Mesenchymal stem cell (in vitro differentiated cells and primary cell): ENCODE data around the gene MTPN.

ENCODE experiments used
- DNase-seq: peaks from one replicate; pipeline ENCODE4 v3.0.0-alpha.2; 2013
- H2AFZ ChIP-seq: one replicate; pipeline ENCODE4 v1.6.1; 2013; ENCODE audit warnings: low read depth, mild to moderate bottlenecking, control low read depth, inconsistent platforms, low read length, moderate library complexity
- H2AK5ac ChIP-seq: 2 replicates; pipeline ENCODE4 v1.6.1; 2013; ENCODE audit warnings: low read length, moderate library complexity, mild to moderate bottlenecking, inconsistent platforms; ENCODE audit not compliant: severe bottlenecking
- H2BK120ac ChIP-seq: one replicate; pipeline ENCODE4 v1.6.1; 2013; ENCODE audit warnings: low read depth, mild to moderate bottlenecking, inconsistent platforms, low read length, moderate library complexity
- H2BK12ac ChIP-seq, 2 experiments: one replicate each; pipeline ENCODE4 v1.6.1; 2013; ENCODE audit warnings: inconsistent platforms in 2 of 2, low read length in 2 of 2, mild to moderate bottlenecking in 2 of 2, moderate library complexity in 2 of 2, control low read depth in 1 of 2
- H2BK15ac ChIP-seq: one replicate; pipeline ENCODE4 v1.6.1; 2013; ENCODE audit warnings: mild to moderate bottlenecking, low read depth, inconsistent platforms; ENCODE audit not compliant: poor library complexity, severe bottlenecking
- H2BK5ac ChIP-seq: 2 replicates; pipeline ENCODE4 v1.6.1; 2013; ENCODE audit warnings: low read depth, mild to moderate bottlenecking, low read length, control low read depth, inconsistent platforms; ENCODE audit not compliant: poor library complexity, severe bottlenecking
- H3K14ac ChIP-seq, 2 experiments: one replicate each; pipeline ENCODE4 v1.6.1; 2013; ENCODE audit warnings: inconsistent platforms in 2 of 2, low read length in 2 of 2, control low read depth in 1 of 2, mild to moderate bottlenecking in 1 of 2, moderate library complexity in 1 of 2
- H3K18ac ChIP-seq, 2 experiments: one replicate each; pipeline ENCODE4 v1.6.1; 2013; ENCODE audit warnings: inconsistent platforms in 2 of 2, low read length in 2 of 2, control low read depth in 1 of 2, low read depth in 1 of 2, mild to moderate bottlenecking in 1 of 2
- H3K23ac ChIP-seq, 2 experiments: one replicate each; pipeline ENCODE4 v1.6.1; 2013; ENCODE audit warnings: inconsistent platforms in 2 of 2, low read length in 2 of 2, mild to moderate bottlenecking in 2 of 2, moderate library complexity in 2 of 2, control low read depth in 1 of 2
- H3K27ac ChIP-seq: 2 replicates; pipeline ENCODE4 v1.5.1; 2013; ENCODE audit warnings: mild to moderate bottlenecking, moderate library complexity, low read length, control low read depth, inconsistent platforms; ENCODE audit not compliant: poor library complexity, severe bottlenecking
- H3K27me3 ChIP-seq, 2 experiments: 2 replicates each; pipeline versions ENCODE4 v1.6.1 to v1.7.0; 2013; ENCODE audit warnings: low read length in 2 of 2, mild to moderate bottlenecking in 2 of 2, moderate library complexity in 2 of 2, control low read depth in 1 of 2, inconsistent platforms in 1 of 2; ENCODE audit not compliant: control insufficient read depth in 1 of 2, insufficient read depth in 1 of 2
- H3K36me3 ChIP-seq, 2 experiments: 2 replicates each; pipeline versions ENCODE4 v1.6.1 to v1.7.0; 2013; ENCODE audit warnings: low read length in 2 of 2, control low read depth in 1 of 2, inconsistent platforms in 1 of 2, low read depth in 1 of 2, mild to moderate bottlenecking in 1 of 2; ENCODE audit not compliant: insufficient read depth in 2 of 2, control insufficient read depth in 1 of 2
- H3K4ac ChIP-seq, 2 experiments: one replicate each; pipeline ENCODE4 v1.6.1; 2013; ENCODE audit warnings: inconsistent platforms in 2 of 2, low read length in 2 of 2, mild to moderate bottlenecking in 2 of 2, moderate library complexity in 2 of 2, control low read depth in 1 of 2, low read depth in 1 of 2
- H3K4me1 ChIP-seq: 2 replicates; pipeline ENCODE4 v1.6.1; 2013; ENCODE audit warnings: low read depth, low read length, control low read depth; ENCODE audit not compliant: control insufficient read depth, insufficient read depth
- H3K4me2 ChIP-seq: 2 replicates; pipeline ENCODE4 v1.6.1; 2013; ENCODE audit warnings: low read length, mild to moderate bottlenecking, inconsistent platforms; ENCODE audit not compliant: poor library complexity, severe bottlenecking
- H3K4me3 ChIP-seq, 2 experiments: 2 replicates each; pipeline versions ENCODE4 v1.5.1 to v1.7.0; 2013; ENCODE audit warnings: low read length in 2 of 2, mild to moderate bottlenecking in 2 of 2, control low read depth in 1 of 2, low read depth in 1 of 2; ENCODE audit not compliant: insufficient read depth in 1 of 2
- H3K79me1 ChIP-seq: replicated peaks from 2 replicates; pipeline ENCODE4 v1.6.1; 2013; ENCODE audit warnings: mild to moderate bottlenecking, control low read depth, low read length, inconsistent platforms; ENCODE audit not compliant: poor library complexity, severe bottlenecking
- H3K9ac ChIP-seq: 2 replicates; pipeline ENCODE4 v1.7.0; 2013; ENCODE audit warnings: mild to moderate bottlenecking, low read length, moderate library complexity
- H3K9me3 ChIP-seq: 2 replicates; pipeline ENCODE4 v1.7.0; 2013; ENCODE audit warnings: mild to moderate bottlenecking, low read length; ENCODE audit not compliant: control insufficient read depth
- H4K8ac ChIP-seq: one replicate; pipeline ENCODE4 v1.6.1; 2013; ENCODE audit warnings: inconsistent platforms, mild to moderate bottlenecking, low read length, moderate library complexity
- H4K91ac ChIP-seq: one replicate; pipeline ENCODE4 v1.6.1; 2013; ENCODE audit warnings: mild to moderate bottlenecking, low read length, inconsistent platforms
- WGBS: methylation state at CpG from one replicate; pipeline ENCODE4 v1.1.7; 2013; ENCODE audit warnings: mixed read lengths; 5-methylcytosine and 5-hydroxymethylcytosine counted together

The MTPN gene

GRCh38 chr7:135979471-135980011 is 2.4 kb upstream of the MTPN start:
- H4K8ac ChIP-seq = no peak overlapping the region
- H3K79me1 ChIP-seq = no peaks in the 10 kb centered on the region
- H3K23ac ChIP-seq = no peak overlapping the region
- H3K4ac ChIP-seq = no peak overlapping the region
- no peaks in the 10 kb centered on the region for H3K9me3 ChIP-seq
- peak overlapping the region in 1 of 2 experiments; percentile 73 for H3K4me3 ChIP-seq
- H2BK15ac ChIP-seq = no peak overlapping the region
- H2BK120ac ChIP-seq = no peak overlapping the region
- no peak for DNase-seq
- H3K14ac ChIP-seq = no peak overlapping the region
- peaks cover 0 to 4% of the 10 kb centered on the region in 2 experiments for H3K36me3 ChIP-seq
- no peak overlapping the region for H3K18ac ChIP-seq
- H3K9ac ChIP-seq = peak overlapping the region; percentile 77
- H3K4me2 ChIP-seq = no peak overlapping the region
- H2BK5ac ChIP-seq = no peak overlapping the region
- no peak overlapping the region for H2BK12ac ChIP-seq
- H2AFZ ChIP-seq = no peak overlapping the region
- H3K27ac ChIP-seq = no peak overlapping the region
- H3K27me3 ChIP-seq = no peaks in the 10 kb centered on the region
- H4K91ac ChIP-seq = no peak overlapping the region
- no peaks in the 10 kb centered on the region for H3K4me1 ChIP-seq
- H2AK5ac ChIP-seq = no peak overlapping the region

- Histone ChIP-seq H3K23ac (no peak overlapping the region), H3K9me3 (no peaks in the 10 kb centered on the region), H2BK15ac (no peak overlapping the region), H3K9ac (no peak overlapping the region), H3K27me3 (no peaks in the 10 kb centered on the region), H3K27ac (no peak overlapping the region), H2BK120ac (no peak overlapping the region), H2BK12ac (no peak overlapping the region), H3K4me1 (peaks cover 3% of the 10 kb centered on the region), H4K8ac (peak overlapping the region; percentile 16), H3K36me3 (peaks cover 0 to 10% of the 10 kb centered on the region in 2 experiments), H3K79me1 (peaks cover 2% of the 10 kb centered on the region), H3K4ac (no peak overlapping the region), H3K14ac (no peak overlapping the region), H3K18ac (no peak overlapping the region), H4K91ac (no peak overlapping the region), H2AFZ (no peak overlapping the region), H3K4me2 (no peak overlapping the region), H2BK5ac (no peak overlapping the region), H2AK5ac (no peak overlapping the region), H3K4me3 (no peak overlapping the region)
- no peak for DNase-seq
- 94% methylated on average over 3 of the region's 4 CpGs for WGBS
Observed at GRCh38 chr7:135978624-135979023, 1.5 kb upstream of the MTPN start.

GRCh38 chr7:135977742-135978066 is 545 bp upstream of the MTPN start:
- H2AK5ac ChIP-seq = no peak overlapping the region
- no peaks in the 10 kb centered on the region for H3K27me3 ChIP-seq
- H3K9ac ChIP-seq = peak overlapping the region; percentile 90
- H3K4ac ChIP-seq = no peak overlapping the region
- H3K23ac ChIP-seq = no peak overlapping the region
- H2BK15ac ChIP-seq = no peak overlapping the region
- H3K36me3 ChIP-seq = peaks cover 0 to 12% of the 10 kb centered on the region in 2 experiments
- peaks cover 2% of the 10 kb centered on the region for H3K79me1 ChIP-seq
- H2BK12ac ChIP-seq = no peak overlapping the region
- H3K4me1 ChIP-seq = peaks cover 3% of the 10 kb centered on the region
- H3K14ac ChIP-seq = no peak overlapping the region
- no peak overlapping the region for H3K27ac ChIP-seq
- peak overlapping the region in 1 of 2 experiments; percentile 89 for H3K4me3 ChIP-seq
- H2BK5ac ChIP-seq = no peak overlapping the region
- DNase-seq = no peak
- H2BK120ac ChIP-seq = no peak overlapping the region
- peak overlapping the region; percentile 47 for H3K4me2 ChIP-seq
- H4K91ac ChIP-seq = no peak overlapping the region
- peak overlapping the region; percentile 70 for H4K8ac ChIP-seq
- WGBS = 97% methylated on average over 3 of the region's 6 CpGs
- no peaks in the 10 kb centered on the region for H3K9me3 ChIP-seq
- no peak overlapping the region for H3K18ac ChIP-seq
- H2AFZ ChIP-seq = no peak overlapping the region

GRCh38 chr7:135976312-135977006 is 700 bp downstream of the MTPN start:
- H3K36me3 ChIP-seq = peaks cover 0 to 23% of the 10 kb centered on the region in 2 experiments
- H3K18ac ChIP-seq = peak overlapping the region; percentile 58 to 85
- no peak for DNase-seq
- peak overlapping the region; percentile 76 to 89 for H3K4me3 ChIP-seq
- H3K4me1 ChIP-seq = peaks cover 3% of the 10 kb centered on the region
- peak overlapping the region; percentile 0 for H3K27ac ChIP-seq
- H3K9ac ChIP-seq = peak overlapping the region; percentile 90
- peak overlapping the region; percentile 72 for H2AFZ ChIP-seq
- H2BK12ac ChIP-seq = peak overlapping the region in 1 of 2 experiments; percentile 59
- H3K14ac ChIP-seq = peak overlapping the region in 1 of 2 experiments; percentile 87
- H3K23ac ChIP-seq = no peak overlapping the region
- peak overlapping the region; percentile 47 for H3K4me2 ChIP-seq
- 10% methylated on average over 12 of the region's 13 CpGs for WGBS
- H4K8ac ChIP-seq = peak overlapping the region; percentile 49
- no peak overlapping the region for H2BK15ac ChIP-seq
- H2BK120ac ChIP-seq = no peak overlapping the region
- H3K27me3 ChIP-seq = no peaks in the 10 kb centered on the region
- H4K91ac ChIP-seq = no peak overlapping the region
- no peak overlapping the region for H2BK5ac ChIP-seq
- H3K9me3 ChIP-seq = no peaks in the 10 kb centered on the region
- H3K4ac ChIP-seq = peak overlapping the region in 1 of 2 experiments; percentile 62
- H2AK5ac ChIP-seq = no peak overlapping the region
- peaks cover 2% of the 10 kb centered on the region for H3K79me1 ChIP-seq
